Muscle layer of colon (tissue), 2 donors: ENCODE measurements around the gene ANG.

Experiments used
- H3K27ac ChIP-seq: one replicate; pipeline ENCODE4 v1.7.0; 2013; ENCODE audit warnings: low read depth, mild to moderate bottlenecking, low read length, moderate library complexity
- H3K27me3 ChIP-seq, 2 donors: one replicate each; pipeline ENCODE4 v1.7.0; 2013; ENCODE audit warnings: low read length in 2 of 2, mild to moderate bottlenecking in 2 of 2; ENCODE audit not compliant: insufficient read depth in 2 of 2, control insufficient read depth in 1 of 2
- H3K36me3 ChIP-seq: one replicate; pipeline ENCODE4 v1.7.0; 2013; ENCODE audit warnings: mild to moderate bottlenecking, low read length; ENCODE audit not compliant: insufficient read depth
- H3K4me1 ChIP-seq: one replicate; pipeline ENCODE4 v1.7.0; 2013; ENCODE audit warnings: mild to moderate bottlenecking, low read length; ENCODE audit not compliant: insufficient read depth
- H3K4me3 ChIP-seq, 2 donors: one replicate each; pipeline ENCODE4 v1.7.0; 2013; ENCODE audit warnings: low read length in 2 of 2, low read depth in 1 of 2, mild to moderate bottlenecking in 1 of 2, moderate library complexity in 1 of 2
- H3K9ac ChIP-seq: one replicate; pipeline ENCODE4 v1.7.0; 2013; ENCODE audit warnings: low read length
- H3K9me3 ChIP-seq: one replicate; pipeline ENCODE4 v1.7.0; 2013; ENCODE audit warnings: mild to moderate bottlenecking, low read length
- donor health status: abdominal sarcoma.
- donor health status: Adenocarcinoma of cecum.

Gene ANG

DNA sequence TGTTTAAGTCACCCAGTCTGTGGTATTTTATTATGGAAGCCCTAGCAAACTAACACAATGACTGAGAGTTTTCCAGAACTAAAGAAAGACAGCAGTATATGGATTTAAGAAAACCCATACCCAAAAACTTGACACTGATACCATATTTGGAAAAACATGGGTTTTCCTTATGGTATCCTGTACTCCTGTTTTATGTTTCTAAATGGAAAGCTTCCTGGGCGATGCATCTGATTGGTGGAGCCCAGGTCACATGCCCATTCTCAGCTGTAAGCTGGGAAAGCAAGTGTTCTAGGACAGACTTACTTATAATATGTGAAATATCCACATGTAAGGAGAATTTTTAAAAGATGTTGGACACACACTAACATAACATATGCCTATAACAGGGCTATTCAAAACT is 8.7 kb upstream of the ANG start:
- Histone ChIP-seq H3K27me3 (no peaks in the 10 kb centered on the region), H3K9ac (no peak overlapping the region), H3K9me3 (no peaks in the 10 kb centered on the region), H3K27ac (no peak overlapping the region), H3K36me3 (no peaks in the 10 kb centered on the region), H3K4me3 (no peak overlapping the region), H3K4me1 (peaks cover 12% of the 10 kb centered on the region)

DNA sequence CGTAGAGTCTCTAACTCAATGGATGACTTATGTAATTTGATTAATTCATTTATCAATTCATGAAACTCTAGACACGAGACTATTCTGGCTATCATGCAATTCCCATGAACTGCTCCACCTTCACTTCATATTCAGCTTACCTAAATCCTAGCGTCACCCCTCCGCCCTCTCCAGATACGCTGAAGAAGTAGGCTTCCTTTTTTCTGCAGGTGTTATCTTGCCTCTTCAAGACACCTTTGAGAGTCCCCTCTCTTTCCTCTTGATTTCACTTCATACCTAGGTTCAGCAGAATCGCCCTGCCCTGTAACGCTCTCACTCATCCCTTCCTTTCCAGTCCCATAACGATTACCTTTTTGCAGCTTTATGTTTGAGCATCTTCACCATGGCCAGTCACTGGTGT is 8.2 kb upstream of the ANG start:
- no peak overlapping the region for H3K4me3 ChIP-seq
- no peak overlapping the region for H3K27ac ChIP-seq
- peaks cover 17% of the 10 kb centered on the region for H3K4me1 ChIP-seq
- H3K27me3 ChIP-seq: no peaks in the 10 kb centered on the region
- no peaks in the 10 kb centered on the region for H3K9me3 ChIP-seq
- no peaks in the 10 kb centered on the region for H3K36me3 ChIP-seq
- H3K9ac ChIP-seq: no peak overlapping the region

DNA sequence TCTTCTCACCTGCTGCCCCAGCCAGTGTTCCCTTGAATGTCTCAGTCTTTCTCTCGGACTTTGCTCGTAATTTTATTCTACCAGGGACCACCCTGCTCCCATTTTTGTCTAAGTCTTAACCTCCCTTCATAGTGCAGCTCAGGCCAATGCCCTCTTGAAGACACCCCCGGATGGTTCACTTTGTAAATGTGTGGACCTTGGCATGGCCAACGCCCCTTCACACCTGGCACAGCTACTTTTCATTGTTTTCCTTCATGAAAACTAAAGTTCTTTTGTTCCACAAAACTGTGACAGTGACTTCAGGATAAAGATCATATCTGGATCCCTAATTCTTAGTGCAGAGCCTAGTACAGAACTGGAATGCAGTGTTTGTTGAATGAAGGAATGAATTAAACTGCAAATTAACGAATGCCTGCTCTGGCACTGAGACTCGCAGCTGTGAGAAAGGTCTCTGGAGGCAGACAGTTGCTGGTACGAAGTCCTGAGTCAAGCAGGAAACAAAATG is 7.7 kb upstream of the ANG start:
- peak overlapping the region; percentile 97 for H3K9ac ChIP-seq
- H3K4me3 ChIP-seq: peak overlapping the region in 1 of 2 donors; percentile 88
- H3K27ac ChIP-seq: peak overlapping the region; percentile 99
- no peaks in the 10 kb centered on the region for H3K36me3 ChIP-seq
- H3K9me3 ChIP-seq: no peaks in the 10 kb centered on the region
- H3K27me3 ChIP-seq: no peaks in the 10 kb centered on the region
- H3K4me1 ChIP-seq: peaks cover 22% of the 10 kb centered on the region

DNA sequence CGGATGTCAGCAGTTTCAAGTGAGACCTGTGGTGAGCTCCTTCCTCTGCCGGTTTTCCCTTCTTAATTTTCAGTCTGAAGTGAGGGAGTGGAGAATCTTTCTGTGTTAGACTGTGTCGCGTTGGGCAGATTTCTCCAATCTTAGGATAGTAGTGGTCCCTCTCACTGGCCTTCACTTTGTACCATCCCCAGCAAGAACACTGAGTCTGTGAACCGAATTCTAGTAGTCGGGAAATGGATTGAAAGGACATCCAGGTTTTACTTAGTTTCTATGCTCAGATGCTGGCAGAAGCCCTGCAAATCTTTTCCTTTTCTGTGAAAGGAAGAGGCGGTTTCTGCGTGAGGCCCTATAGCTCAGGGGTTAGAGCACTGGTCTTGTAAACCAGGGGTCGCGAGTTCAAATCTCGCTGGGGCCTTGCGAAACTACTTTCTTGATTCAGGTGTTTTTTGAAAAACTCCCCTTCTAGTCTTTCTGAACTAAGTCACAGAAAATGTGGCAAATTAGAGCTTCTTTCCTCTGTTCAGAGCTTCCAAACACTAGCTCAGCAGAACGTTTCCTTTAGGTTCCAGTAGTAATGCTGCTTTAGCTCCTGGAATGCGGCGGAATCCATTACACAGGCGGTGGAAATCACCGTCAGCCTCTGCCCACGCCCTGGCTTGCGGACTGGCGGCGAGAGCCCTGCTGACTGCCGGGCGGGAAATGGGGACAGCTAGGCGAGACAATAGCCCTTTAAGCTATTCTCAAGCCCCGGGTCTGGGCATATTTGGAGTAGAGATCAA is 7.0 kb upstream of the ANG start:
- Histone ChIP-seq H3K4me1 (peaks cover 28% of the 10 kb centered on the region), H3K36me3 (no peaks in the 10 kb centered on the region), H3K4me3 (peak overlapping the region; percentile 87 to 88), H3K9ac (peak overlapping the region; percentile 97), H3K9me3 (no peaks in the 10 kb centered on the region), H3K27ac (peak overlapping the region; percentile 99), H3K27me3 (no peaks in the 10 kb centered on the region)

DNA sequence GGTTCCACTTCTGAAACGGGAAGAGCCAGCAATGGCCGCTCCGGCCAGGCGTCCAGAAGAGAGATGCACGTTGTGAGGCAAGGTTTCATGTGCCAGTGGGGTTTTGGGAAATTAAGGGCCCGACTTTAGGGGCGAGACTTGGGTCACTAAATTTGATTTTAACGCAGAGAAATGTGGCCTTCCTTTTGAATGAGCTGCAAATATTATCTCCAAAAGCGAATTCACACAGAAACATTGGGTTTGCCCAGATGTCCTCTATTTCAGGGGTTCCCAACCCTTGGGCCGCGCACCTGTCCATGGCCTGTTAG is 6.5 kb upstream of the ANG start:
- no peaks in the 10 kb centered on the region for H3K9me3 ChIP-seq
- H3K27me3 ChIP-seq: no peaks in the 10 kb centered on the region
- H3K4me1 ChIP-seq: peaks cover 34% of the 10 kb centered on the region
- H3K9ac ChIP-seq: peak overlapping the region; percentile 97
- peak overlapping the region; percentile 87 to 88 for H3K4me3 ChIP-seq
- H3K27ac ChIP-seq: peak overlapping the region; percentile 99
- H3K36me3 ChIP-seq: no peaks in the 10 kb centered on the region

DNA sequence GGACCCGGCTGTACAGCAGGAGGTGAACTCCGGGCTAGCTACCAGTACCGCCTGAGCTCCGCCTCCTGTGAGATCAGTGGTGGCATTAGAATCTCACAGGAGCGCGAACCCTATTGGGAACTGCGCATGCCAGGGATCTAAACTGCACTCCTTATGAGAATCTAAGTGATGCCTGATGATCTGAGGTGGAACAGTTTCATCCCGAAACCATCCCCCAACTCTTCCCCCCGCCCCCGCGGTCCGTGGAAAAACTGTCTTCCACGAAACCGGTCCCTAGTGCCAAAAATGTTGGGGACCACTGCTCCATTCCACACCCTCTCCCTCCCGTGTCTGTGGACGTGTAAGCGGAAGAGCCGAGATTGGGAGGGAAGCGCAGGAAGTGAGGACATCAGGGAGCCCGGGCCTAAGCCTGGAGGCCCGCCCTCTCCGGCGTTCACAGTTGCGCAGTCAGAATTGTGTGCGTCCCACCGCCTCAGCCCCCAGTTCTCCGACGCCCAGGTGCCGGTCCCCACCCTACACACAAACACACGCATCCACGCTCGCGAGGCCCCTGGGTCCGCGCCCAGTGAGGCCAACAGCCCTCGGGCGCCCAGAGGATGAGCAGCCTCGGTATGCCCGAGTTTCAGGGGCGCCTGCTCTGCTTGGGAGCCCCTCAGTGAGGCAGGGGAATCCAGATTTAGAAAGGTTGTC is 6.0 kb upstream of the ANG start:
- Histone ChIP-seq H3K9me3 (no peaks in the 10 kb centered on the region), H3K36me3 (no peaks in the 10 kb centered on the region), H3K27me3 (no peaks in the 10 kb centered on the region), H3K27ac (peak overlapping the region; percentile 99), H3K9ac (peak overlapping the region; percentile 97), H3K4me3 (peak overlapping the region; percentile 87 to 88), H3K4me1 (peaks cover 39% of the 10 kb centered on the region)

DNA sequence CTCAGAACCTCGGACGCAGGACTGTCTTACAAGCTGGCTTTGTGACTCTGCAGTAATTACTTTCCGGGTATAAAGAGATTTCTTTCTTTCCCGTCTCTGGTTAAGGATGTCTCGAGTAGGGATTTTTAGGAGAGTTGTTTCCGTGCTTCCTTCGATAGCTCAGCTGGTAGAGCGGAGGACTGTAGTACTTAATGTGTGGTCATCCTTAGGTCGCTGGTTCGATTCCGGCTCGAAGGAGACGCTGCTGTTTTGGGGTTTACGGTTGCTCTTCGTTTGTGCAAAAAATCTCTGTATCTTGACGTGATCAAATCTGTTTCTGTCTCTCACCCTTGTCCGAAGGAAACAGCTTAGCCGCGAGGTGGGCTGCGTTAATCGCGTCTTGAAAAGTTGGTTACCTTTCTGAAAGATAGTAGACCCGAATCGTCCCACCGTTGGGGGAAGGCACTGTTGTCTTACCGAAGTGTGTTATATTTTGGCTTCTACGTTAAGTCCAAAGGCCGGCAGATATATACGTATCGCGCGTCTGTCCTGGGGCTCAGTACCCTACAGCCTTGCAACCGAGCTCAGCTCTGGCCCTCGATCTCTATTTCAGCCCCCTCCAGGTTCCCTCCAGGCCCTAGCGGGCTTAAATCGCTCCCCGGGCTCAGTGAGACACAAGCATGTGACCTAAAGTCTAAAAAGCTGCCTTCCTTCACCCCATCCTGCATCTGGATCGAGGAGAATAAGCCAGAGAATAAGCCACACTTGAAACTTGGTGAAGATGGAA is 5.3 kb upstream of the ANG start:
- Histone ChIP-seq H3K27ac (peak overlapping the region; percentile 99), H3K27me3 (no peaks in the 10 kb centered on the region), H3K4me3 (peak overlapping the region; percentile 87 to 88), H3K9me3 (no peaks in the 10 kb centered on the region), H3K36me3 (no peaks in the 10 kb centered on the region), H3K4me1 (peaks cover 46% of the 10 kb centered on the region), H3K9ac (peak overlapping the region; percentile 97)

DNA sequence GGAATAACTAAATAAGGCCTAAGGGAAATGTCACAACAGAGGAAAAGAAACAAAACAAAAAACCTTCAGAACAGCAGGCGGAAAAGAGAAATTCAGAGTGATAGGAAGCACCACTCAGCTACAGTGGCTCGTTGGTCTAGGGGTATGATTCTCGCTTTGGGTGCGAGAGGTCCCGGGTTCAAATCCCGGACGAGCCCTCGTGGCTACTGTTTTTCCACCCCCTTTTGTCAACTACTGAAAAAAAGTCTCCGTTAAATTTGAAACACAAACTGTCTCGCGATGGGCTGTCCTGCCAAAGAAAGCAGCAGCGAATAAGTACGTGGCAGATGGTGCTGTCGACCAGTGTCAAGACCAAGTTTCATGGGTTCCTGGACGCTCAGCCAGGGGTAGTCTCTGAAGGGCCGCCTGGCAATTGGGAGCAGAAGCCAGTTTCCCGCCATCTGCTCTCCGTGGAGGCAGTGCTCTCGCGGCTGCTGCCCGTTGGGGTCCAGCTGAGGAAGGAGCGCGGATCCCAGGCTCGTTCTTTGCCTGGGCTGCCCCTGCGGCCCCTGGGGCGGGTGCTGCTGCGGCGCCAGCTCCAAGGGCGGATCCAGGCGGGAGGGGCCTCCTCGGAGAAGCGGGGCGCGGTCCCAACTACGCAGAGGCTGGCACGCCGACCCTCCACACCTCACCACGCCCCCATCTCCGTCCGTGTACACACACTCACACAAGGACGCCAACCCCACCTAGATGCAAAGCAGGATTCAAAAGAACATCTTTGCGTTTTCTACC is 4.5 kb upstream of the ANG start, which contains the start of gene RNASE4:
Gene RNASE4, plus strand, starts transcription at position 670 of the 771 bp plus-strand sequence. CDS start 14,812 bp downstream, outside the sequence.
- H3K4me1 ChIP-seq: peaks cover 46% of the 10 kb centered on the region

DNA sequence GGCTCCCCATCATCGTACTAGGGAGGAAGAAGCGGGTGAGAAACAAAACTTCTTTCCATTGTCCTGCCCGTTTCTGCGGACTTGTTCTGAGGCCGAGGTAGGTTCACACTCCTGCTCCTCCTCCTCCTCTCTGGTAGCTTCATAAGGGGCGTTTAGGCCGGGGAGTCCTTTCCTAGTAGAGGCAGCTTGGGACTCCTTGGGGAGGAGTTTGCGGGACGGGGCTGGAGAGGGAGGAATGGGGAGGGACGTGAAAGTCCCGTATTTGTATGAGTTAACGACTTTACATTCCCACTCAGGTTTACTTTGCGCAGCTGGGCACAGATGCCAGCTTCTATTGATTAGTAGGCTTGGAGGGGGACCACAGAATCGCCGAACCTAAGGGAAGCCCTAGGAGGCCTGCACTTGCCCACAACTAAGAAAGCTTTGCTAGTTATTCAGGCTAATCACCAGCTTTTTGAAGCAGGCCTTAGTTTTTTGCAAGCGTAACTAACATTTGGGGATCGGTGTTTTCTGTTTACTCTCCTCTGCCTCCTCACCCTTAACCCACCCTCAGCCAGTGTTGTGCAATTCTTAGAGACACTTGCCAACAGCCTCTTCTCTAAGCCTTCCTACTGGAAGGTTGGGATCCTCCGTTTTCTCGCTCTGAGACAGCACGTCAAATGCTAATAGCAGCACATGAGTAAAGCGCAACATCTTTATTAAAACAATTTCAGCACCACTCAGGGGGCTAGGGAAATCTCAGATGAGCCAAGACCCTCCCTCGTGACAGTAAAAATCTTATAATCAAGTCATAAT is 3.7 kb upstream of the ANG start:
- H3K36me3 ChIP-seq: no peaks in the 10 kb centered on the region
- H3K27ac ChIP-seq: peak overlapping the region; percentile 99
- H3K4me3 ChIP-seq: peak overlapping the region; percentile 75 to 88
- peak overlapping the region; percentile 97 for H3K9ac ChIP-seq
- peaks cover 46% of the 10 kb centered on the region for H3K4me1 ChIP-seq
- no peaks in the 10 kb centered on the region for H3K27me3 ChIP-seq
- H3K9me3 ChIP-seq: no peaks in the 10 kb centered on the region

More for the DNA sequence above, 4.5 kb upstream of the ANG start, which contains the start of gene RNASE4:
- Histone ChIP-seq H3K9ac (peak within 1 kb of the TSS; percentile 97), H3K27me3 (no peaks in the 10 kb centered on the region), H3K27ac (peak within 1 kb of the TSS; percentile 99), H3K36me3 (no peaks in the 10 kb centered on the region), H3K4me3 (peak within 1 kb of the TSS; percentile 87 to 88), H3K9me3 (no peaks in the 10 kb centered on the region)

DNA sequence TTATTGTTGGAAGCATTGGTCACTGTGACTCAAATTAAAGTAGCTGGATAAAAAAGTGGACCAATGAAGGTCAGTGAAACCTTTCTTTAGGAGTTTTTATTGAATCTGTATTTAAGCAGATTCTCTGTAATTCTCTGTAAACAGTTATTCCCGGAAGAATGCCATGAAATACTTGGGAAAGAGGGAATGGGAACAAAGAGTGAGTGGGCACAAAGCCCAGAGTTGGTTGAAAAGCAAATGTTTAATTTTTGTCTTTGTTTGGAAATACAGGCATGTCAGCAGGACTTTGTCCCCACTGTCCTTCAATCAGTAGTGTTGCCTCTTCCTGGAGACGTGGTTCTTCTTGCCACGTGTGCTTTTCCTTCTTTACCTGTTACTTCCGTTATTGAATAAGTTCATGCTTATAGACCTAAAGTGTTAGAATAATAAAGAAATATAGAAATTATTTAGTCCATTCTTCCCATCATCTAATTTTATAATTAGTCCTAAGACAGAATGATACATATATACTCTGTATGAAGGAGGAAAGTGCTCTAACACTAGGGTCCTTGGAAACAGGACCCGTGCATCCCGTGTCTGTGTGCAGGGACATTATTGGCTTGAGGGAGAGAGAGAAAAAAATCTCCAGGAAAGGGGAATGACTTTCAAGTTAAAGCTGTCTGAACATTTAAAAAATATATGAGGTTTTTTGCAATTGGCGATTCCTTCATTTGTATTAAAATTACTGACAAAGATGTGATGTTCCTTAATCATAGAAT is 2.0 kb upstream of the ANG start:
- no peak overlapping the region for H3K9ac ChIP-seq
- no peaks in the 10 kb centered on the region for H3K36me3 ChIP-seq
- H3K4me1 ChIP-seq: peaks cover 34% of the 10 kb centered on the region
- no peaks in the 10 kb centered on the region for H3K9me3 ChIP-seq
- no peaks in the 10 kb centered on the region for H3K27me3 ChIP-seq
- peak overlapping the region in 1 of 2 donors; percentile 22 for H3K4me3 ChIP-seq
- no peak overlapping the region for H3K27ac ChIP-seq
